ENCODE measurements around the gene SORCS2. TPM values are rescaled to one million over a fixed set of nuclear protein-coding genes. Genes with fewer than 3 reads are reported as not detected.

Gene SORCS2
- total and polyA plus RNA-seq, 9 donors, result 7.4 to 24.9 (median 13.0) TPM

DNA sequence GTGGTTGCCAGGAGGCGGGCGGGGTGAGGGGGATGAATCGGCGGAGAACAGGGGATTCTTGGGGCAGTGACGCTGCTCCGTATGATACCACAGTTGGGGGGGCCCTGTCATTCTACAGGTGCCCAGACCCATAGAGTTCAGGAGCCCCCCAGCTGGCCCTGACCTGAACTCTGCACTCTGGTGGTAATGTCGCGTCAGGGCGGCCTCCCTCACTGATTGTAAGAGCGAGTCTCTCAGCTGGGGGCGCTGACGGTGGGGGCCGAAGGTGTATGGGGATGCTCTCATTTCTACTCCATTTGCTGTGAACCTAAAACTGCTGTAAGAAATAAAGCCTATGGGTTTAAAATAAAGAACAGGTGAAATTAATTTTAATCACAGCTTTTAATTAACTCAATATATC, 334.2 kb downstream of the SORCS2 start:
- no peaks in the 10 kb centered on the region for H3K9me3 ChIP-seq (replicated peaks; ENCODE audit: control insufficient read depth, low read depth, low read length)
- H3K27me3 ChIP-seq (ENCODE audit: control insufficient read depth, insufficient read depth, low read length), result peaks cover 42% of the 10 kb centered on the region
- no peak for DNase-seq
- H3K36me3 ChIP-seq (ENCODE audit: control insufficient read depth, insufficient read depth, low read length), result no peaks in the 10 kb centered on the region
- WGBS (ENCODE audit: insufficient coverage), result 80% methylated on average over 6 of the region's 13 CpGs
- H3K4me1 ChIP-seq (ENCODE audit: control insufficient read depth, insufficient read depth, low read length), result peaks cover 14% of the 10 kb centered on the region
- no peak overlapping the region for H3K4me3 ChIP-seq (ENCODE audit: low read length)
- no peak overlapping the region for H3K27ac ChIP-seq (ENCODE audit: low read length)

GRCh38 chr4:7526929-7527535, 334.7 kb downstream of the SORCS2 start:
- WGBS (ENCODE audit: insufficient coverage), result 90% methylated on average over 17 of the region's 28 CpGs

GRCh38 chr4:7529368-7530080, 337.2 kb downstream of the SORCS2 start:
- Histone ChIP-seq H3K27ac (ENCODE audit: low read length) (no peak overlapping the region), H3K4me3 (ENCODE audit: low read length) (no peak overlapping the region), H3K27me3 (ENCODE audit: control insufficient read depth, insufficient read depth, low read length) (peaks cover 19% of the 10 kb centered on the region), H3K36me3 (ENCODE audit: control insufficient read depth, insufficient read depth, low read length) (no peaks in the 10 kb centered on the region), H3K9me3 (replicated peaks; ENCODE audit: control insufficient read depth, low read depth, low read length) (no peaks in the 10 kb centered on the region), H3K4me1 (ENCODE audit: control insufficient read depth, insufficient read depth, low read length) (peaks cover 5% of the 10 kb centered on the region)
- 39% methylated on average over 5 of the region's 12 CpGs for WGBS (ENCODE audit: insufficient coverage)
- DNase-seq, result no peak

More at GRCh38 chr4:7526929-7527535, 334.7 kb downstream of the SORCS2 start:
- Histone ChIP-seq H3K36me3 (ENCODE audit: control insufficient read depth, insufficient read depth, low read length) (no peaks in the 10 kb centered on the region), H3K9me3 (replicated peaks; ENCODE audit: control insufficient read depth, low read depth, low read length) (no peaks in the 10 kb centered on the region), H3K27me3 (ENCODE audit: control insufficient read depth, insufficient read depth, low read length) (peaks cover 39% of the 10 kb centered on the region), H3K4me1 (ENCODE audit: control insufficient read depth, insufficient read depth, low read length) (peaks cover 9% of the 10 kb centered on the region), H3K27ac (ENCODE audit: low read length) (no peak overlapping the region), H3K4me3 (ENCODE audit: low read length) (no peak overlapping the region)
- DNase-seq, result no peak

- DNase-seq, result no peak
- no peaks in the 10 kb centered on the region for H3K36me3 ChIP-seq (ENCODE audit: control insufficient read depth, insufficient read depth, low read length)
Measured at GRCh38 chr4:7530082-7530481, 337.7 kb downstream of the SORCS2 start.

DNA sequence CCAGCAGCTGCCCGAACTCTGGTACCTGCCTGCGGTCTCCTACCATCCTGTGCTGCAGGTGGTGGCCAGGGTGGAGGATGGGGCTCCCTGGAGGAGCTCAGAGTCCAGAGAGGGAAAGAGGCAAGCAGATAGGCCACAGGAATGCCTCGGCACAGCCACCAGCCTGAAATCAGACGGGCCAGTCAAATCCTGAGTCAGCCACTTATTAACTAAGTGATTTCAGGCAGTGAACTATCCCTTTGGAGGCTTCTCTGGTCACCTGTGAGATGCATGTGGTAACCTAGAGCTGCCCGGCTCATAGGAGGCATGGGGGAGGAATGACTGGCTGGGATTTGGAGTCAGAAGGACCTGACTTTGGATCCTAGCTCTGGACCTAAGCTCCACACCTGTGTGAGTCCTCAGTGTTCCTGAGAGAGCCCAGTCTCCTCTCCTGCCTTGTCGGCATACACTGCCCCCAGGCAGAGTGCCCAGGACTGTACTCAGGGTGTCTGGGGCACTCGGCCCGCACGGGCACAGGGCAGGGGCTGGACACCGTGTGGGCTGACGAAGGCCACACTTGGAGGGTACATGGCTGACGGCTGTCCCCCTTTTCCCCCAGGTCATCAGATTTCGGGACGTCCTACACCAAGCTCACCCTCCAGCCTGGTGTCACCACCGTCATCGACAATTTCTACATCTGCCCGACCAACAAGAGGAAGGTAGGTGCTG, 338.7 kb downstream of the SORCS2 start:
- 88% methylated on average over 9 of the region's 17 CpGs for WGBS (ENCODE audit: insufficient coverage)
- H3K36me3 ChIP-seq (ENCODE audit: control insufficient read depth, insufficient read depth, low read length), result no peaks in the 10 kb centered on the region

More at GRCh38 chr4:7530082-7530481, 337.7 kb downstream of the SORCS2 start:
- peaks cover 5% of the 10 kb centered on the region for H3K4me1 ChIP-seq (ENCODE audit: control insufficient read depth, insufficient read depth, low read length)
- H3K9me3 ChIP-seq (replicated peaks; ENCODE audit: control insufficient read depth, low read depth, low read length), result no peaks in the 10 kb centered on the region
- no peak overlapping the region for H3K4me3 ChIP-seq (ENCODE audit: low read length)
- H3K27me3 ChIP-seq (ENCODE audit: control insufficient read depth, insufficient read depth, low read length), result peaks cover 14% of the 10 kb centered on the region
- no peak overlapping the region for H3K27ac ChIP-seq (ENCODE audit: low read length)
- 42% methylated on average over 6 of the region's 7 CpGs for WGBS (ENCODE audit: insufficient coverage)

GRCh38 chr4:7531640-7531994, 339.3 kb downstream of the SORCS2 start:
- H3K36me3 ChIP-seq (ENCODE audit: control insufficient read depth, insufficient read depth, low read length), result no peaks in the 10 kb centered on the region
- peaks cover 5% of the 10 kb centered on the region for H3K27me3 ChIP-seq (ENCODE audit: control insufficient read depth, insufficient read depth, low read length)
- H3K27ac ChIP-seq (ENCODE audit: low read length), result no peak overlapping the region
- H3K9me3 ChIP-seq (replicated peaks; ENCODE audit: control insufficient read depth, low read depth, low read length), result no peaks in the 10 kb centered on the region
- WGBS (ENCODE audit: insufficient coverage), result 66% methylated on average over 5 of the region's 8 CpGs
- no peak overlapping the region for H3K4me3 ChIP-seq (ENCODE audit: low read length)
- no peak for DNase-seq
- H3K4me1 ChIP-seq (ENCODE audit: control insufficient read depth, insufficient read depth, low read length), result peaks cover 5% of the 10 kb centered on the region

More for the DNA sequence above, 338.7 kb downstream of the SORCS2 start:
- no peak for DNase-seq
- H3K9me3 ChIP-seq (replicated peaks; ENCODE audit: control insufficient read depth, low read depth, low read length), result no peaks in the 10 kb centered on the region
- H3K27ac ChIP-seq (ENCODE audit: low read length), result no peak overlapping the region
- peaks cover 6% of the 10 kb centered on the region for H3K27me3 ChIP-seq (ENCODE audit: control insufficient read depth, insufficient read depth, low read length)
- peaks cover 5% of the 10 kb centered on the region for H3K4me1 ChIP-seq (ENCODE audit: control insufficient read depth, insufficient read depth, low read length)
- no peak overlapping the region for H3K4me3 ChIP-seq (ENCODE audit: low read length)

GRCh38 chr4:7532043-7532442, 339.7 kb downstream of the SORCS2 start:
- H3K27ac ChIP-seq (ENCODE audit: low read length), result no peak overlapping the region
- peaks cover 5% of the 10 kb centered on the region for H3K4me1 ChIP-seq (ENCODE audit: control insufficient read depth, insufficient read depth, low read length)
- H3K9me3 ChIP-seq (replicated peaks; ENCODE audit: control insufficient read depth, low read depth, low read length), result no peaks in the 10 kb centered on the region
- no peak for DNase-seq
- no peak overlapping the region for H3K4me3 ChIP-seq (ENCODE audit: low read length)
- 55% methylated on average over 7 of the region's 8 CpGs for WGBS (ENCODE audit: insufficient coverage)
- H3K36me3 ChIP-seq (ENCODE audit: control insufficient read depth, insufficient read depth, low read length), result no peaks in the 10 kb centered on the region
- H3K27me3 ChIP-seq (ENCODE audit: control insufficient read depth, insufficient read depth, low read length), result peaks cover 5% of the 10 kb centered on the region

GRCh38 chr4:7533267-7533666, 340.9 kb downstream of the SORCS2 start:
- 72% methylated on average over 7 of the region's 8 CpGs for WGBS (ENCODE audit: insufficient coverage)
- DNase-seq, result no peak
- no peak overlapping the region for H3K4me3 ChIP-seq (ENCODE audit: low read length)
- H3K36me3 ChIP-seq (ENCODE audit: control insufficient read depth, insufficient read depth, low read length), result no peaks in the 10 kb centered on the region
- no peaks in the 10 kb centered on the region for H3K9me3 ChIP-seq (replicated peaks; ENCODE audit: control insufficient read depth, low read depth, low read length)
- no peaks in the 10 kb centered on the region for H3K27me3 ChIP-seq (ENCODE audit: control insufficient read depth, insufficient read depth, low read length)
- H3K4me1 ChIP-seq (ENCODE audit: control insufficient read depth, insufficient read depth, low read length), result peaks cover 5% of the 10 kb centered on the region
- H3K27ac ChIP-seq (ENCODE audit: low read length), result no peak overlapping the region

DNA sequence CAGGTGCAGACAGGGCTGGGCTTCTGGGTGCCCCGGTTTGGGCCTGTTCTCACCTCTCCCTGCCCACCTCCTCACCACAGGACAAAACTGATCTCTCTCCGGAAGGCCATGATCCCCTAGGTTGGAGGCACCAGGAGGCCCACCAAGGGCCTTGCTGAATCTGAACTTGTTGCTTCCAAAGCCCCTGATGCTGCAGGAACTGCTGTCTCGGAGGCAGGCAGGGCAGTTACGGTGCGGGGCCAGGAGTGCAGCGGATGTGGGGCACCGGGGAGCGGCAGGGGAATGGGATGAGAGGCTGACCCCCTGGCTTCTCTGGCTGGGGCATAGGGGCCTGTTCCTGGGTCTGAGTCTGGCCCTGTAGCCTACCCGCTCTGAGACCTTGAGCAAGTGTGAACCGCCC, 342.8 kb downstream of the SORCS2 start:
- H3K27ac ChIP-seq (ENCODE audit: low read length), result no peak overlapping the region
- 92% methylated on average over 9 of the region's 10 CpGs for WGBS (ENCODE audit: insufficient coverage)
- H3K36me3 ChIP-seq (ENCODE audit: control insufficient read depth, insufficient read depth, low read length), result no peaks in the 10 kb centered on the region

GRCh38 chr4:7535619-7536018, 343.3 kb downstream of the SORCS2 start:
- no peaks in the 10 kb centered on the region for H3K4me1 ChIP-seq (ENCODE audit: control insufficient read depth, insufficient read depth, low read length)
- no peak overlapping the region for H3K4me3 ChIP-seq (ENCODE audit: low read length)
- no peak for DNase-seq
- WGBS (ENCODE audit: insufficient coverage), result 89% methylated on average over 11 of the region's 11 CpGs
- H3K36me3 ChIP-seq (ENCODE audit: control insufficient read depth, insufficient read depth, low read length), result no peaks in the 10 kb centered on the region
- H3K9me3 ChIP-seq (replicated peaks; ENCODE audit: control insufficient read depth, low read depth, low read length), result no peaks in the 10 kb centered on the region
- no peak overlapping the region for H3K27ac ChIP-seq (ENCODE audit: low read length)
- no peaks in the 10 kb centered on the region for H3K27me3 ChIP-seq (ENCODE audit: control insufficient read depth, insufficient read depth, low read length)

More for the DNA sequence above, 342.8 kb downstream of the SORCS2 start:
- H3K4me1 ChIP-seq (ENCODE audit: control insufficient read depth, insufficient read depth, low read length), result no peaks in the 10 kb centered on the region
- DNase-seq, result no peak
- no peaks in the 10 kb centered on the region for H3K9me3 ChIP-seq (replicated peaks; ENCODE audit: control insufficient read depth, low read depth, low read length)
- no peak overlapping the region for H3K4me3 ChIP-seq (ENCODE audit: low read length)
- no peaks in the 10 kb centered on the region for H3K27me3 ChIP-seq (ENCODE audit: control insufficient read depth, insufficient read depth, low read length)
